ENCODE measurements around the gene DISC1.

GRCh38 chr1:231738554-231738953 lies 112.0 kb downstream of the DISC1 start:
- TF ChIP-seq CTCF (IDR thresholded peaks at IDR 0.05): no peak
- no peak for TF ChIP-seq EZH2 (IDR thresholded peaks at IDR 0.05; ENCODE audit: borderline replicate concordance, insufficient read depth, low read depth, low read length, poor library complexity, severe bottlenecking)
